NCI-H1417 (cell line): ENCODE data around the gene ZC3H7B.
A peak's percentile ranks its signal among the peaks of the same experiment; 100 is the strongest.
"Not testable (repeated sequence)": the region's sequence is repeated elsewhere in the genome, so short reads cannot be mapped to it uniquely, and the experiment has no call there.

Experiments used
- DNase-seq, 3 experiments: peaks; one replicate each; lab custom pipeline; 2025; lab: John Stamatoyannopoulos, UW

Gene ZC3H7B

DNA sequence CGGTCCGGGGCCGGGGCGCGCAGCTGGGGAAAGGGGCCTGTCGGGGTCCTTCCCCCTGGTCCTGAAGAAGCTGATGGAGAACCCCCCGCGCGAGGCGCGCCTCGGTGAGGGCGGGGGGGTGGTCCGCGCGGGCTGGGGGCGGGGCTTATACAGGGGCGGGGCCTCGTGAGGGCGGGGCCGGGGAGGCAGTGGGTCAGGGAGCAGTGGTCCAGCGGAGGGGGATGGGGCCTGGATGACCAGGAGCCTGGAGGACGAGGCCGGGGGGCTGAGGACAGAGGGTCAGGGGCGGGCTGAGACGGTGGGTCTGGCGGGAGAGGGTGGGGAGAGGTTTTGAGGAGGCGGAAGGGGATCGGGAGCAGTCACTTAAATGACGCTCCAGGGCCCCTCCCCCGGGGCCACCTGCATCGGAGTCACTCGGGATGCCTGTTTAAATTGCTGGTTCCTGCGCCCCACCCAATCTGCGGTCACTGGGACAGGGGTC is 80.8 kb downstream of the ZC3H7B start:
- DNase-seq, result peak; percentile 57 to 87 (median 73)

DNA sequence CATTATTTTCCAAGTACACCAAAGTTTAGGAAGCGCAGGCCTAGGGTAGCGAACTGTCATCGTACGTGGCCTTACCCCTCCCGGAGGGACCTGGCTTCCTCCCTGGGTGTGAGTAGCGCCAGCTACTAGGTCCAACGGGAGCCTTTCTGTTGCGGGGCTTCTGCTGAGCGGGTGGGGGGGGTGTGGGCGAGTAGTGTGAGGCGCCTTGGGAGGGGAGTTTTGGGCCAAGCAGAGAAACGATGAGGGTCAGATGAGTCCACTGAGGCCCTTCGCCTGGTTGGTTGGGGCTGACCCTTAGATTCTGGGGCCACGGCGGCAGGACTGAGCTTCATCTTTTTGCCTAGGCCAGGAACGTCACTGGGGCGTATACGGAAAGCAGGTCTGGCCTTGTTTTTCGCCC is 81.3 kb downstream of the ZC3H7B start:
- no peak for DNase-seq

DNA sequence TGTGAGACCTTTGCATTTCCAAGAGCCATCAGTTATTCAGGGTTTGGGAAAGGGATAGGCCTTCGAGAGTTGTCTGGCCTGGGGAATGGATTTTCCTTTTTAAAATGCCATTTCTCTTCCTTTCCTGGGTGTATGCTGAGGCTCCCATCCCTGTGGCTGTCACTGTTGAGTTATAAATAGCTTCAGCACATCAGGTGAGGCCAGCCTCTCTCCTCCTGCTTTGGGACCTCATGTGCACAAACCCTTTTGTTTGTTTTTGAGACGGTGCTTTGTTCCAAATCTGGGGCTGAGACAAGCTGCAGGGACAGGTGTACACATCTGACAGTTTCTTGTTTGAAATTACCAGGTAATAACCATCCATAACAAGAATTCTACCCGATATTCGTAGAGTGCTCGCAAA is 81.8 kb downstream of the ZC3H7B start:
- peak in 1 of 3 experiments; percentile 39 for DNase-seq

DNA sequence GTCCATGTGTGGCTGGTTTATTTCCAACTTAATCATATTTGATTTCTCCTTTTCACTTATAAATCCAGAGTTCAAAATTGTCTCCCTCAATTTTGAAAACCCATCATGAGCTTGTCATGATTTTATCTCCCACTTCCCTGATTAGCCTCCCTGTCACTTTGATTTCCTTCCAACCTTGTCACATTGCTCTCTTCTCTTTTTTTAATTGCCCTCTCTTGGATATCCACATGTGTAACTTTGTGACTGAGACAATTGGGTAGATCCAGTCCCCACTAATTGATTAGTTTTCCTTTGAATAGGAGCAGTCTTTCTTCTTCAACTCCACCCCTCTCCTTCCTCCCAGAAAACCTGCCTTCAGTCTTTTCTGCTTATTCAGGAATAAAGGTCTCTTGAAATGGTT is 82.8 kb downstream of the ZC3H7B start:
- DNase-seq, result no peak

DNA sequence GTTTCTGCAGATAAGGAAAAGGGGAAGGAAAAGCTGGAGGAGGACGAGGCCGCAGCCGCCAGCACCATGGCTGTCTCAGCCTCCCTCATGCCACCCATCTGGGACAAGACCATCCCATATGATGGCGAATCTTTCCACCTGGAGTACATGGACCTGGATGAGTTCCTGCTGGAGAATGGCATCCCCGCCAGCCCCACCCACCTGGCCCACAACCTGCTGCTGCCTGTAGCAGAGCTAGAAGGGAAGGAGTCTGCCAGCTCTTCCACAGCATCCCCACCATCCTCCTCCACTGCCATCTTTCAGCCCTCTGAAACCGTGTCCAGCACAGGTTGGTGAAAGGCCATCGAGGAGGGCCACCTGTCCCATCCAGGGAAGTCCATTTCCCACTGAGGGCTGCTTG is 86.0 kb downstream of the ZC3H7B start:
- DNase-seq, result no peak

DNA sequence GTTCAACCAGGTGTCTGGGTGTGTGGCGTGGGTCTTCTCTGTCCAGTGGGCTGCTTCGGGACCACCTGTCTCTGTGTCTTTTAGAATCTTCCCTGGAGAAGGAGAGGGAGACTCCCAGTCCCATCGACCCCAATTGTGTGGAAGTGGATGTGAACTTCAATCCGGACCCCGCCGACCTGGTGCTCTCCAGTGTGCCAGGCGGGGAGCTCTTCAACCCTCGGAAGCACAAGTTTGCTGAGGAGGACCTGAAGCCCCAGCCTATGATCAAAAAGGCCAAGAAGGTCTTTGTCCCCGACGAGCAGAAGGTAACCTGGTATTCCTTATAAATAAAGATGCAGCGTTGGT is 92.7 kb downstream of the ZC3H7B start:
- DNase-seq, result no peak

DNA sequence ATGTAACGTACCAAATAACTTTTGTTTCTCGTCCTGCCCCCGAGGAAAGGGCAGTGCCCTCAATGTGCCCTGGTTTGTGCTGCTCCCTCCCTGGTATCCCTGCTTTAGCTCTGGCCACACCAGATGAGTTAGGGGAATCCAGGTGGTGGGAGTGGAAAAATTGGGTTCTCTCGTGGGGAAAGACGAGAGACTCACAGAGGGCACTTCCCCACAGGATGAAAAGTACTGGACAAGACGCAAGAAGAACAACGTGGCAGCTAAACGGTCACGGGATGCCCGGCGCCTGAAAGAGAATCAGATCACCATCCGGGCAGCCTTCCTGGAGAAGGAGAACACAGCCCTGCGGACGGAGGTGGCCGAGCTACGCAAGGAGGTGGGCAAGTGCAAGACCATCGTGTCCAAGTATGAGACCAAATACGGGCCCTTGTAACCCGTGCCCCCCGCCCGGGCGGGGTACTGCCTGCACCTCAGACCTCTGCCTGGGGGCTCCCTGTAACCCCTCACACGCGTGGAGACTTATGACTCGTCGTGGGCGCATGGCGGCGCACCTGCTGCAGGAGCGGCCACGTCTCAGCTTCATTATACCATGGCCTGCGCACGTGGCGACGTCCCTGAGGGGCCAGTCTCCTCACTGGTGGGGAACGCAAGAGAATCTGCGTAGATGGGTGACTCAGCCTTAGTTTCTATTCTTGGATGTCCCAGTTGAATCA is 94.4 kb downstream of the ZC3H7B start:
- DNase-seq, result no peak

DNA sequence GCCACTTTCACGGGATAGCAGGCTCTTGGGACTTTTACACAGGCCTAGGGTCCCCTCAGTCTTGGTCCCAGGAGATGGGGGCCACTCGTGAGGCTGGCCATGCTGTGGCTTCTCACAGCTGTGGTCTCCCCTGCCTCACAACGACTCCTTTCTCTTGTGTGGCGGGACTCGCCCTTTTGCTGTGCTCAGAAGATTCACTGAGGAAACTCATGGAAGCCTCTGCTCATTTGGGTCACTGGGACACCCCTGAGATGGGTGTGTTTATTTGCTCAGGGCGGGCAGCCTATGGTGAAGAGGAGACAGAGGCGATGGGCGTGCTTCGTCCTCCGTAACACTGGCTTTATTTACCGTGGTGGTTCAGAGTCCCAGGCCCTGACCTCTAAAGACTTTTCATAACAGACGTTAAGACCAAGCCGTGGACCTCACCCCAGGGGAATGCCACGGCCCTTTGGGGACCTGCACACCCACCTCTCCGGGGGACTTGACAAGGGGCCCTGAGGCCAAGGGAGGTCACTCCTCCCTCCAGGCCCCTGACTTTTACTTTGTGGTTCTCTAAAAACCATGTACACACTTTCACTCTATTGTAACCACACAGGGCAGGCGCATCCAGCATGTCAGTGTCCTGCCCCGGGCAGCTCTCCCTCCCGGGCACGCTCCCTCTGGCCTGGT is 96.0 kb downstream of the ZC3H7B start:
- no peak for DNase-seq

DNA sequence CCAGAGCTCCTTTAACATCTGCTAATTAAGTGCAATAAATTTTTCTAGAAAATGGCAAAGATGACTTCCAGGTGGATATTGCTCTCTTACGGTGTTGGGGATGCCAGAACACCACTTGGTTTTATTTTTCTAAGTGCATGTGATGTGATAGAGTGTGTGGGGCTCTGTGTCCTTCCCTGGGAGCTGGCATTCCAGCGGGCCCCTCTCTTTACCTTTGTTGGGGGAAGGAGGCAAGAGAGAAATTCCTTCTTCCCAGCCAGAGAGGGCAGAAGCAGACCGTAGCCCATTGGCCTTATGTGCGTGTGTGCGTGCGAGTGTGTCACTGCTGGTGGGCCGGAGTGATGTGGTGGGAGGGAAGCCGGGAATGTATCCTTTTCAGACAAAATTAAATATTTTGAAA is 97.6 kb downstream of the ZC3H7B start:
- no peak for DNase-seq

DNA sequence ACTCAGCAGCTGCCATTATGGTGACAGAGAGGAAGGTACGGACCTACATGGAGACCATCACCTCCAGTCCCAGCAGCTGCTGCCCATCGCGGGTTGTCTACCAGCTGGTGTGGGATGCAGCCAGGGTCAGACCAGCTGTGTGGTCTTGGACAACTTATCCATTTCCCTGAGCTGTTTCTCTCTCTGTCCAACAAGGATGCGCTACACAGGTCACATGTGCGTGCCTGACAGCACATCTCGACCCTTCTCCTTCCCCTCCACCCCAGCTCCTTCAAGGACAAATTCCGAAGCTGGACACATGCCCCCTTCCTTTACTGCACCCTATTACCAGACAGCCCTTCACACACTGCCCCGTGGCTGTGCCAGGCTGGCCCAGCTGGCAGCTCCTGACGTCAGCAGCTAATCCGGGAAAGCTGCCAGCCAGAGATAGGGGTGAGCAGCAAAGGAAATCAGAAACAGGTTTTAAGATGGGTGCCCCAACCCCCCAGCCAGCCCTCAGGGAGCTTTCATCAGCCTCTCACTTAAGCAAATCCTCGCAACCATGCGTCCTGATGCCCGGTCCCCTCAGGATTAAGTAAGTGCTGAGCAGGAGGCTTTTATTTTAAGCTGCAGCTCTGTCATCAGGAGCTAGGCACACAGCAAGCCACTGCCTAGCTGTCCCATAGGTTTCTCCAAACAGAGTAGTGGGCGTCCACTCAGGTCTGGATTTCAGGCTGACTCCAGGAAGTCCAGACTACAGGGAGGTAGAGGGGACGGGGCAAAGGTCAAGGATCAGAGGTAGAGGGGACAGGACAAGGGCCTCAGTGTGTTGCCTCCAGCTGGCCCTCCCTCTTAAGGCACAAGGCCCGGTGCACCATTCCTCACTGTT is 100.7 kb downstream of the ZC3H7B start:
- DNase-seq, result no peak

DNA sequence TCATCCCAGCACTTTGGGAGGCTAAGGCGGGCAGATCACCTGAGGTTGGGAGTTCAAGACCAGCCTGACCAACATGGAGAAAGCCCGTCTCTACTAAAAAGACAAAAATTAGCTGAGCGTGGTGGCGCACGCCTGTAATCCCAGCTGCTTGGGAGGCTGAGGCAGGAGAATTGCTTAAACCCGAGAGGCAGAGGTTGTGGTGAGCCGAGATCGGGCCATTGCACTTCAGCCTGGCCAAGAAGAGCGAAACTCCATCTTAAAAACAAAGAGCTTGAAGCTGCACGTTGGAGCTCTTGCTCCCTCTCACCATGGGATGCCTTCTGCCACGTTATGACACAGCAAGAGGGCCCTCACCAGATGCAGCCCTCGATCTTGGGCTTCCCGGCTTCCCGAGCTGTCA is 101.5 kb downstream of the ZC3H7B start:
- DNase-seq, result not testable (repeated sequence)

DNA sequence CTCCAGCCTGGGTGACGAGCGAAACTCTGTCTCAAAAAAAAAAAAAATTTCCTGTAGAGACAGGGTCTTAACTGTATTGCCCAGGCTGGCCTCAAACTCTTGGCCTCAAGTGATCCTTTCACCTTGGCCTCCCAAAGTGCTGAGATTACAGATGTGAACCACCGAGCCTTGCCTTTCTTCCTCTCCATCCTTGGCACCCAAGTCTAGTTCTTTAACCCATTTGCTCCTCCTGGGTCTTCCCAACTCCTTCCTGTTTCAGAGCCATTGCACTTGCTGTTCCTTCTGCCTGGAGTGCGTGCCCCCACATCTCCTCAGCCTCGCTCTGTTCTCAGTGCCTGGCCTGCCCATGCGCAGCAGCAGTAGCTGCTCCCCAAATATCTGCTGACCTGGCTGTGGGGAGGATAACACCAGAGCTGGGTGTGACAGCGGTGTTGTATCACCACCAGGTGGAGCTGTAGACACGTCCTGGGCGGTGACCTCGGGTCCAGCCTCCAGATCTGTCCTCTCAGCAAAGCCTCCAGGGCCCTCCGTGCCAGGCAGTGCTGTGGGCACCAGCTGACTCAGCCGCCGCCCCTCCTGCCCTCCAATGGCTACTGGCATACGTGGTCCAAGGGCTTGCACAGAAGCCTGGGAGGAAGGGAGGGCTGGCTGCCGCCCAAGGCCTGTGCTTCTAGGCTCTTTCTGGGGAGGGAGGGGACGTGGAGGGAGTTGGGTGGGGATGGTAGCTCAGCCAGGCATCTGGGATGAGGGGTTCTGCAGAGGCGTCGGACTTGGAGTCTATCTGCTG is 102.4 kb downstream of the ZC3H7B start:
- peak; percentile 50 to 77 (median 52) for DNase-seq

DNA sequence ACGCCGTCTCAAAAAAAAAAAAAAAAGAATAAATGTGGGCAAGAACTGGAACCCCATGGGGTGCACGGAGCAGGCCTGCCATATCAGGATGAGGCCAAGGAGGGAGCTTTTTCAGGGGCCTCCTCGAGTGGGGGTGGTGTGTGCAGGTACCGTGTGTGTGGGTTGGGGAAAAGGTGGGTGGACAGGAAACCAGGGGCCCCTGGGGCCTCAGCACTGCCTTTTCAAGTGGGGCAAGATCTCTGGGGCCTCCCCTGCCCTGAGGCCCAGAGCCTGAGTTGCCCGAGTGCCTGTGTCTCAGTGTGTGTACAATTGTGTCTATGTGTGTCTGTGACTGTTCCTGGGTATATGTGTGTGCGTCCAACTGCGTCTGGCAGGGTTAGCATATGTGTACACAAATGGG is 104.3 kb downstream of the ZC3H7B start:
- DNase-seq, result no peak

DNA sequence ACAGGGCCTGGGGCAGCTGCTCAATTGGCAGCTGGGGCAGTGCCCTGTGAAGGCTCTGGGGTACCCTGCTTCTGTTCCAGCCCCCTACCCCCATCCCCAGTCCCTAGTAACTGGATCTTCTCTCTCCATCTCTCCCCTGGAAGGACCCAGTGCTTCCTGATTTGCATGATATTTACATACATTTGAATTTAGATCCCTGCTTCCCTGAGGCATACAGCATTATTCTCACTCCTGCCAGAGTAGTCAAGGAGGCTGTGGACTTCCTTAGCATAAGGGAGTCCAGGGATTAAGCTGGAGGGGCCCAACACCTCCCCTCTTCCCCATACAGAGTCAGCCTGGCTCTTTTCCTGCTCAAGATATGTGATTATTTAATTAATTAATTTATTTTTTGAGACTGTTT is 105.1 kb downstream of the ZC3H7B start:
- no peak for DNase-seq

DNA sequence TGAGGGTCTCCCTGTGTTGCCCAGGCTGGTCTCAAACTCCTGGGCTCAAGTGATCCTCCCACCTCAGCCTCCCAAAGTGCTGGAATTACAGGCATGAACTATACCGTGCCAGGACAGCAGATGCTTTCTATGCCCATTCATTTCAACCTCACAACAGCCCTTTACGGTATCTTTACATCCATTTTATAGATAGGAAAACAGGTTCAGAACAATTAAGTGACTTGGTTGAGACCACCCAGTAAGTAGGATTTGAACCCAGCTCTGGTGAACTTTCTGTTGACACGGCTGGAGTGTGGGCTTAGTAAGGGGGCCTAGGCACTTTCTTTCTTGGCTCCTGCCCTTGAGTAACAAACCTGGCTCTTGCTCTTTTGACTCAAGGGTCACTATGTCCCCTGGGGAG is 106.1 kb downstream of the ZC3H7B start:
- no peak for DNase-seq

DNA sequence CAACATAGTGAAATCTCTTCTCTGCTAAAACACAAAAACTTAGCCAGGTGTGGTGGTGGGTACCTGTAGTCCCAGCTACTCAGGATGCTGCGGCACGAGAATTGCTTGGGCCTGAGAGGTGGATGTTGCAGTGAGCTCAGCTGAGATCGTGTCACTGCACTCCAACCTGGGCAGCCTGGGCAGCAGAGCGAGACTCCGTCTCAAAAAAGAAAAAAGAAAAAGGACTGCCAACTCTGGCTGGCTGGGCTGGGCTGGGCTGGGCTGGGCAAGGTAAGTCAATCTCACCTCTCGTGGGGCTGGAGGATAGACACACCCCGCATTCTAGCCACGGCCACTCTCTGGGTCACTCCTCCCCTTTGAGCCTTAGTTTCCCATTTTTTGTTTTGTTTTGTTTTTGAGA is 107.3 kb downstream of the ZC3H7B start:
- DNase-seq, result no peak
